Activated CD4-positive, alpha-beta T cell treated with anti-CD3 and anti-CD28 coated beads for 36 hours (primary cell): ENCODE results near the gene RAPGEF3. TPM values are rescaled to one million over a fixed set of nuclear protein-coding genes. Genes with fewer than 3 reads are reported as not detected.

Experiments
- ATAC-seq: fragments of 200-7000 bp; cut with Tn5 transposase; one replicate; pipeline ENCODE4 v1.10.0; 2021; ENCODE audit warnings: mild to moderate bottlenecking, moderate library complexity
- CTCF ChIA-PET: fragments of 350-600 bp; sonication (Branson Sonifier 250); formaldehyde crosslinking; loops from one replicate; lab custom pipeline; 2021; ENCODE audit warnings: antibody characterized with exemption; lab: Charles Lee
- POLR2A ChIA-PET: fragments of 350-600 bp; sonication (Branson Sonifier 250); formaldehyde crosslinking; loops from one replicate; lab custom pipeline; 2021; ENCODE audit warnings: antibody characterized with exemption, inconsistent platforms; lab: Charles Lee
- DNase-seq: peaks from one replicate; pipeline ENCODE4 v3.0.0-alpha.2; 2020
- H3K27ac Mint-ChIP-seq: one replicate; pipeline ENCODE4 v1.8.0; 2021; ENCODE audit warnings: mixed read lengths
- H3K27me3 Mint-ChIP-seq: one replicate; pipeline ENCODE4 v1.8.0; 2021; ENCODE audit warnings: mixed read lengths
- H3K36me3 Mint-ChIP-seq: one replicate; pipeline ENCODE4 v1.8.0; 2021; ENCODE audit warnings: low read depth, mixed read lengths
- H3K4me1 Mint-ChIP-seq: one replicate; pipeline ENCODE4 v1.8.0; 2021; ENCODE audit warnings: mixed read lengths
- H3K4me3 Mint-ChIP-seq: one replicate; pipeline ENCODE4 v1.8.0; 2021; ENCODE audit warnings: mild to moderate bottlenecking, moderate library complexity, mixed read lengths
- H3K9me3 Mint-ChIP-seq: one replicate; pipeline ENCODE4 v1.8.0; 2021; ENCODE audit warnings: low read depth, mixed read lengths
- intact Hi-C, 2 experiments: fragments of 100-400 bp; cut with DNase I in 1 of 2; cut with micrococcal nuclease in 1 of 2; formaldehyde crosslinking; loops; one replicate each; pipeline versions ENCODE4 v1.14.2 to v1.15.1; 2022 to 2024; cut with DNase I, micrococcal nuclease
- total RNA-seq, 2 experiments: library from RNA; stranded (reverse); gene quantifications; one replicate each; pipeline ENCODE4 v1.2.3, GENCODE V29; 2021

Gene RAPGEF3
- total RNA-seq, 2 experiments from 2014 or later, result 0.43 to 0.83 TPM

- DNase-seq (no peak), ATAC-seq (no peak)
- ChIA-PET POLR2A (no interaction called here), CTCF (no interaction called here)
- H3K4me3 Mint-ChIP-seq, result no peak overlapping the region
- no peaks in the 10 kb centered on the region for H3K27me3 Mint-ChIP-seq
- H3K9me3 Mint-ChIP-seq, result no peaks in the 10 kb centered on the region
- peaks cover 35% of the 10 kb centered on the region for H3K36me3 Mint-ChIP-seq
- no peaks in the 10 kb centered on the region for H3K4me1 Mint-ChIP-seq
- intact Hi-C loops, result no loop called here
- H3K27ac Mint-ChIP-seq, result no peak overlapping the region
Measured at GRCh38 chr12:47689215-47689614, 69.5 kb downstream of the RAPGEF3 start.

GRCh38 chr12:47687636-47688035 lies 71.0 kb downstream of the RAPGEF3 start:
- Mint-ChIP-seq H3K9me3 (no peaks in the 10 kb centered on the region), H3K27me3 (no peaks in the 10 kb centered on the region), H3K36me3 (peaks cover 34% of the 10 kb centered on the region), H3K27ac (no peak overlapping the region), H3K4me1 (peaks cover 10% of the 10 kb centered on the region), H3K4me3 (no peak overlapping the region)
- intact Hi-C loops, result no loop called here
- no peak for DNase-seq
- no peak for ATAC-seq
- ChIA-PET POLR2A (no interaction called here), CTCF (interaction anchor here (0.8 to 2.7 kb wide), 13 partner anchors 18 to 666 kb away, joined by 3 to 23 read pairs (median 5); no protein-coding TSS in a partner anchor)

DNA sequence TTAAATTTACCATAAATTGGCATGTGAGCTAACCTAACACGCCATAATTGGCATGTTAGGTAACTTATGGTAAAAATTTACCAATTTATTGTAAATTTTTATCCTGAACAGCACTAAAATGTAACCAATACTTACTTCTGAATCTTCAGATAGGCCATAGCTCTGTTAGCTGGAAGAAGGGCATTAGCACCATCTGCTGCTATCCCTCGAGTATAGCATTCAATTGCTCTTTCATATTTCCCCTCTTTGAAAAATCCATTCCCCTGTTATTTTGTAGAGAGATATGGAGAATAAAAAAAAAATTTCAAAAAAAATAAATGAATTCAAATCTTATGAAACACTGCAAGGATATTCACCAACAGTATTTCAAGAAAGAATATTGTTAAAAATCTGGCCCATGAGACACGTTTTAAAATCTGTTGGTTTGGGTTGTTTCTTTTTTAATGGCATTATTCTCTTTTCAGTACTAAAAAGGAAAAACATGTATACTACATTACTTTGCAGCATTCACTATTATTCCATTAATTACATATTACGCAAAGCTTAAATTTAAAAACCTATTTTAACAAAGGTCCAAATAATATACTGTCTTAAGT lies 71.9 kb downstream of the RAPGEF3 start:
- DNase-seq (peak; percentile 42), ATAC-seq (no peak)
- Mint-ChIP-seq H3K9me3 (no peaks in the 10 kb centered on the region), H3K27me3 (no peaks in the 10 kb centered on the region), H3K4me1 (peaks cover 11% of the 10 kb centered on the region), H3K27ac (no peak overlapping the region), H3K4me3 (no peak overlapping the region), H3K36me3 (peaks cover 31% of the 10 kb centered on the region)
- ChIA-PET CTCF (interaction anchor here (0.6 to 2.7 kb wide), 28 partner anchors 9 to 1140 kb away, joined by 3 to 23 read pairs (median 3); no protein-coding TSS in a partner anchor), POLR2A (interaction anchor here (0.6 kb wide), 1 partner anchor 685 kb away, joined by 3 read pairs; no protein-coding TSS in a partner anchor)
- intact Hi-C loops, result loop anchor here (1.0 kb wide), 2 partner anchors 35 to 654 kb away; no protein-coding TSS in a partner anchor

Other genes starting within 250 kb of the RAPGEF3 start
- gene RPAP3, start 52.9 kb downstream of the RAPGEF3 start, total RNA-seq, result 10 to 100 TPM; 55.3 to 62.8 TPM
- not detected for gene ENDOU, start 33.4 kb downstream of the RAPGEF3 start, total RNA-seq
- 1 to 10 TPM; 5.9 to 8.5 TPM for gene SLC48A1, start 14.4 kb upstream of the RAPGEF3 start, total RNA-seq
- 100 to 1,000 TPM; 331 to 385 TPM for gene HDAC7, start 61.0 kb upstream of the RAPGEF3 start, total RNA-seq
- gene VDR, start 146.1 kb upstream of the RAPGEF3 start, total RNA-seq, result 100 to 1,000 TPM; 108 to 124 TPM
- gene TMEM106C, start 204.7 kb upstream of the RAPGEF3 start, total RNA-seq, result 100 to 1,000 TPM; 159 to 248 TPM
- gene COL2A1, start 245.6 kb upstream of the RAPGEF3 start, total RNA-seq, result under 1 TPM in 1 of 2 experiments, not detected in 1; 0.05 TPM